ENCODE data around the gene C19orf47.

GRCh38 chr19:40390084-40390742 is 42.0 kb upstream of the C19orf47 start, which contains the start of gene HIPK4:
- TF ChIP-seq CTCF (IDR thresholded peaks at IDR 0.05) (no peak), POLR2A (IDR thresholded peaks at IDR 0.05) (no peak)

Measured in tibial nerve (tissue), 3 donors.